HEK293T (cell line): Measurements from ENCODE around the gene BICC1.

ENCODE experiments used
- CTCF ChIA-PET: fragments of 350-600 bp; formaldehyde crosslinking; extraction: SDS; loops from one replicate; lab custom pipeline; 2021; ENCODE audit warnings: antibody characterized with exemption, inconsistent platforms; lab: Yijun Ruan, JAX
- POLR2A ChIA-PET: fragments of 350-600 bp; formaldehyde crosslinking; extraction: SDS; loops from one replicate; lab custom pipeline; 2020; ENCODE audit warnings: antibody characterized with exemption, inconsistent platforms; lab: Yijun Ruan, JAX
- DNase-seq: peaks from one replicate; pipeline ENCODE4 v3.0.0; 2012; ENCODE audit warnings: mixed read lengths; ENCODE audit errors: extremely low spot score
- ARNT ChIP-seq: fragments of 450-650 bp; IDR thresholded peaks from 2 replicates; pipeline ENCODE4 v1.6.1; 2017; ENCODE audit warnings: mild to moderate bottlenecking
- BHLHE40 ChIP-seq: fragments of 450-650 bp; IDR thresholded peaks from 2 replicates; pipeline ENCODE4 v1.6.1; 2016; ENCODE audit warnings: mild to moderate bottlenecking, moderate library complexity, borderline replicate concordance
- CTBP1 ChIP-seq: fragments of 450-650 bp; IDR thresholded peaks from 2 replicates; pipeline ENCODE4 v1.6.1; 2016; ENCODE audit warnings: borderline replicate concordance
- ELF4 ChIP-seq: fragments of 450-650 bp; IDR thresholded peaks from 2 replicates; pipeline ENCODE4 v1.6.1; 2017; ENCODE audit warnings: antibody characterized with exemption
- FOXA1 ChIP-seq: fragments of 450-650 bp; IDR thresholded peaks from 2 replicates; pipeline ENCODE4 v1.6.1; 2016; ENCODE audit warnings: mild to moderate bottlenecking
- FOXK2 ChIP-seq: fragments of 450-650 bp; IDR thresholded peaks from 2 replicates; pipeline ENCODE4 v1.6.1; 2016; ENCODE audit warnings: mild to moderate bottlenecking
- FOXM1 ChIP-seq: fragments of 450-650 bp; IDR thresholded peaks from 2 replicates; pipeline ENCODE4 v1.6.1; 2017; ENCODE audit warnings: mild to moderate bottlenecking, borderline replicate concordance
- HDGF ChIP-seq: fragments of 450-650 bp; IDR thresholded peaks from 2 replicates; pipeline ENCODE4 v1.6.1; 2017; ENCODE audit warnings: antibody characterized with exemption, borderline replicate concordance
- L3MBTL2 ChIP-seq: fragments of 450-650 bp; conservative IDR thresholded peaks from 2 replicates; pipeline ENCODE4 v1.6.1; 2016; ENCODE audit warnings: mild to moderate bottlenecking
- LEF1 ChIP-seq: fragments of 450-650 bp; IDR thresholded peaks from 2 replicates; pipeline ENCODE4 v1.6.1; 2017; ENCODE audit warnings: mild to moderate bottlenecking, borderline replicate concordance
- NFRKB ChIP-seq: fragments of 450-650 bp; IDR thresholded peaks from 2 replicates; pipeline ENCODE4 v1.6.1; 2016; ENCODE audit warnings: mild to moderate bottlenecking, moderate library complexity
- PKNOX1 ChIP-seq: fragments of 450-650 bp; IDR thresholded peaks from 2 replicates; pipeline ENCODE4 v1.6.1; 2016
- SP1 ChIP-seq: fragments of 450-650 bp; IDR thresholded peaks from 2 replicates; pipeline ENCODE4 v1.6.1; 2017
- SUZ12 ChIP-seq: fragments of 450-650 bp; IDR thresholded peaks from 2 replicates; pipeline ENCODE4 v1.6.1; 2016; ENCODE audit warnings: mild to moderate bottlenecking
- TARDBP ChIP-seq: fragments of 450-650 bp; IDR thresholded peaks from 2 replicates; pipeline ENCODE4 v1.6.1; 2016
- ZNF384 ChIP-seq: fragments of 450-650 bp; IDR thresholded peaks from 2 replicates; pipeline ENCODE4 v1.6.1; 2016

BICC1 gene

GRCh38 chr10:58870070-58870469, 357.4 kb downstream of the BICC1 start:
- CTCF ChIA-PET, result no interaction called here
- TF ChIP-seq TARDBP, result no peak
- no peak for TF ChIP-seq FOXM1
- TF ChIP-seq FOXK2, result no peak
- no peak for TF ChIP-seq BHLHE40
- TF ChIP-seq PKNOX1, result no peak
- TF ChIP-seq L3MBTL2, result no peak
- no peak for TF ChIP-seq LEF1
- no peak for TF ChIP-seq CTBP1
- TF ChIP-seq ZNF384, result no peak
- TF ChIP-seq SP1, result no peak
- POLR2A ChIA-PET, result no interaction called here
- no peak for DNase-seq

GRCh38 chr10:58873161-58873560, 360.5 kb downstream of the BICC1 start:
- POLR2A ChIA-PET, result no interaction called here
- TF ChIP-seq NFRKB (no peak), TARDBP (no peak), HDGF (no peak), CTBP1 (no peak), PKNOX1 (no peak), SUZ12 (no peak), ELF4 (no peak), FOXA1 (no peak), FOXK2 (no peak), ZNF384 (no peak), FOXM1 (no peak), SP1 (no peak), BHLHE40 (no peak), LEF1 (no peak), ARNT (no peak), L3MBTL2 (no peak)
- CTCF ChIA-PET, result no interaction called here
- DNase-seq, result no peak
